Measurements from ENCODE around the gene GORASP1.
A peak's percentile ranks its signal among the peaks of the same experiment; 100 is the strongest.

The GORASP1 gene

GRCh38 chr3:39141171-39141995, 34.0 kb upstream of the GORASP1 start:
- H2BK15ac ChIP-seq (ENCODE audit: low read depth, poor library complexity, severe bottlenecking) = no peak overlapping the region
- no peak overlapping the region for H2BK12ac ChIP-seq (ENCODE audit: low read length in 2 of 2)
- peak; percentile 62 for DNase-seq
- WGBS = 95% methylated on average over 4 of the region's 4 CpGs
- H3K36me3 ChIP-seq (ENCODE audit: control insufficient read depth in 1 of 2, insufficient read depth in 2 of 2, low read depth in 1 of 2, low read length in 2 of 2) = peaks cover 73 to 84% of the 10 kb centered on the region in 2 experiments
- H3K9ac ChIP-seq (ENCODE audit: low read length) = no peak overlapping the region
- H3K23ac ChIP-seq (ENCODE audit: low read length in 2 of 2) = no peak overlapping the region
- no peaks in the 10 kb centered on the region for H3K9me3 ChIP-seq (ENCODE audit: control insufficient read depth, low read length)
- H2AFZ ChIP-seq (ENCODE audit: low read depth, low read length) = no peak overlapping the region
- H3K14ac ChIP-seq (ENCODE audit: low read length in 2 of 2) = peak overlapping the region in 1 of 2 experiments; percentile 36
- peak overlapping the region; percentile 57 to 68 for H3K18ac ChIP-seq (ENCODE audit: low read depth in 1 of 2, low read length in 2 of 2)
- peaks cover 47% of the 10 kb centered on the region for H3K79me1 ChIP-seq (replicated peaks; ENCODE audit: low read length, poor library complexity, severe bottlenecking)
- H4K8ac ChIP-seq (ENCODE audit: low read length) = no peak overlapping the region
- no peaks in the 10 kb centered on the region for H3K27me3 ChIP-seq (ENCODE audit: control insufficient read depth in 1 of 2, insufficient read depth in 1 of 2, low read length in 2 of 2)
- H3K4me1 ChIP-seq (ENCODE audit: control insufficient read depth, insufficient read depth, low read depth, low read length) = peaks cover 21% of the 10 kb centered on the region
- no peak overlapping the region for H3K4me2 ChIP-seq (ENCODE audit: low read length, poor library complexity, severe bottlenecking)
- H3K4ac ChIP-seq (ENCODE audit: low read depth in 1 of 2, low read length in 2 of 2) = no peak overlapping the region
- no peak overlapping the region for H3K4me3 ChIP-seq (ENCODE audit: insufficient read depth in 1 of 2, low read depth in 1 of 2, low read length in 2 of 2)
- no peak overlapping the region for H3K27ac ChIP-seq (ENCODE audit: low read length, poor library complexity, severe bottlenecking)
- peak overlapping the region; percentile 10 for H2AK5ac ChIP-seq (ENCODE audit: low read length, severe bottlenecking)
- no peak overlapping the region for H2BK120ac ChIP-seq (ENCODE audit: low read depth, low read length)
- H4K91ac ChIP-seq (ENCODE audit: low read length) = peak overlapping the region; percentile 4
- H2BK5ac ChIP-seq (ENCODE audit: low read depth, low read length, poor library complexity, severe bottlenecking) = no peak overlapping the region

- Histone ChIP-seq H3K14ac (ENCODE audit: low read length in 2 of 2) (no peak overlapping the region), H3K4ac (ENCODE audit: low read depth in 1 of 2, low read length in 2 of 2) (no peak overlapping the region), H3K27me3 (ENCODE audit: control insufficient read depth in 1 of 2, insufficient read depth in 1 of 2, low read length in 2 of 2) (no peaks in the 10 kb centered on the region), H3K9me3 (ENCODE audit: control insufficient read depth, low read length) (no peaks in the 10 kb centered on the region), H4K91ac (ENCODE audit: low read length) (no peak overlapping the region), H2BK12ac (ENCODE audit: low read length in 2 of 2) (no peak overlapping the region), H2AFZ (ENCODE audit: low read depth, low read length) (no peak overlapping the region), H3K18ac (ENCODE audit: low read depth in 1 of 2, low read length in 2 of 2) (no peak overlapping the region), H3K4me1 (ENCODE audit: control insufficient read depth, insufficient read depth, low read depth, low read length) (peaks cover 16% of the 10 kb centered on the region), H2AK5ac (ENCODE audit: low read length, severe bottlenecking) (no peak overlapping the region), H2BK120ac (ENCODE audit: low read depth, low read length) (no peak overlapping the region), H4K8ac (ENCODE audit: low read length) (no peak overlapping the region), H3K79me1 (replicated peaks; ENCODE audit: low read length, poor library complexity, severe bottlenecking) (peaks cover 47% of the 10 kb centered on the region), H3K4me2 (ENCODE audit: low read length, poor library complexity, severe bottlenecking) (no peak overlapping the region), H2BK15ac (ENCODE audit: low read depth, poor library complexity, severe bottlenecking) (no peak overlapping the region), H3K4me3 (ENCODE audit: insufficient read depth in 1 of 2, low read depth in 1 of 2, low read length in 2 of 2) (no peak overlapping the region), H3K36me3 (ENCODE audit: control insufficient read depth in 1 of 2, insufficient read depth in 2 of 2, low read depth in 1 of 2, low read length in 2 of 2) (peaks cover 68 to 75% of the 10 kb centered on the region in 2 experiments), H3K9ac (ENCODE audit: low read length) (no peak overlapping the region), H3K23ac (ENCODE audit: low read length in 2 of 2) (no peak overlapping the region), H3K27ac (ENCODE audit: low read length, poor library complexity, severe bottlenecking) (no peak overlapping the region), H2BK5ac (ENCODE audit: low read depth, low read length, poor library complexity, severe bottlenecking) (no peak overlapping the region)
- WGBS = 100% methylated on average over 2 of the region's 2 CpGs
- DNase-seq = no peak
Observed at GRCh38 chr3:39140341-39140971, 33.0 kb upstream of the GORASP1 start.

GRCh38 chr3:39139442-39139841, 32.0 kb upstream of the GORASP1 start:
- Histone ChIP-seq H3K9ac (ENCODE audit: low read length) (no peak overlapping the region), H2AK5ac (ENCODE audit: low read length, severe bottlenecking) (no peak overlapping the region), H3K4me2 (ENCODE audit: low read length, poor library complexity, severe bottlenecking) (no peak overlapping the region), H3K9me3 (ENCODE audit: control insufficient read depth, low read length) (no peaks in the 10 kb centered on the region), H3K79me1 (replicated peaks; ENCODE audit: low read length, poor library complexity, severe bottlenecking) (peaks cover 43% of the 10 kb centered on the region), H3K27me3 (ENCODE audit: control insufficient read depth in 1 of 2, insufficient read depth in 1 of 2, low read length in 2 of 2) (no peaks in the 10 kb centered on the region), H2BK15ac (ENCODE audit: low read depth, poor library complexity, severe bottlenecking) (no peak overlapping the region), H3K14ac (ENCODE audit: low read length in 2 of 2) (no peak overlapping the region), H2BK120ac (ENCODE audit: low read depth, low read length) (no peak overlapping the region), H3K4me1 (ENCODE audit: control insufficient read depth, insufficient read depth, low read depth, low read length) (peaks cover 16% of the 10 kb centered on the region), H3K4me3 (ENCODE audit: insufficient read depth in 1 of 2, low read depth in 1 of 2, low read length in 2 of 2) (no peak overlapping the region), H2BK12ac (ENCODE audit: low read length in 2 of 2) (no peak overlapping the region), H3K18ac (ENCODE audit: low read depth in 1 of 2, low read length in 2 of 2) (no peak overlapping the region), H2AFZ (ENCODE audit: low read depth, low read length) (no peak overlapping the region), H4K91ac (ENCODE audit: low read length) (no peak overlapping the region), H3K36me3 (ENCODE audit: control insufficient read depth in 1 of 2, insufficient read depth in 2 of 2, low read depth in 1 of 2, low read length in 2 of 2) (peaks cover 67 to 72% of the 10 kb centered on the region in 2 experiments), H3K23ac (ENCODE audit: low read length in 2 of 2) (no peak overlapping the region), H3K4ac (ENCODE audit: low read depth in 1 of 2, low read length in 2 of 2) (no peak overlapping the region), H3K27ac (ENCODE audit: low read length, poor library complexity, severe bottlenecking) (no peak overlapping the region), H4K8ac (ENCODE audit: low read length) (no peak overlapping the region), H2BK5ac (ENCODE audit: low read depth, low read length, poor library complexity, severe bottlenecking) (no peak overlapping the region)
- 100% methylated on average over 1 of the region's 2 CpGs for WGBS
- DNase-seq = no peak

GRCh38 chr3:39138804-39139415, 31.5 kb upstream of the GORASP1 start:
- Histone ChIP-seq H2BK15ac (ENCODE audit: low read depth, poor library complexity, severe bottlenecking) (no peak overlapping the region), H3K9me3 (ENCODE audit: control insufficient read depth, low read length) (no peaks in the 10 kb centered on the region)

More at GRCh38 chr3:39138804-39139415, 31.5 kb upstream of the GORASP1 start:
- H3K4ac ChIP-seq (ENCODE audit: low read depth in 1 of 2, low read length in 2 of 2) = no peak overlapping the region
- H3K4me3 ChIP-seq (ENCODE audit: insufficient read depth in 1 of 2, low read depth in 1 of 2, low read length in 2 of 2) = no peak overlapping the region
- H4K8ac ChIP-seq (ENCODE audit: low read length) = no peak overlapping the region
- H2BK12ac ChIP-seq (ENCODE audit: low read length in 2 of 2) = no peak overlapping the region
- no peak overlapping the region for H3K14ac ChIP-seq (ENCODE audit: low read length in 2 of 2)
- 95% methylated on average over 6 of the region's 7 CpGs for WGBS
- no peaks in the 10 kb centered on the region for H3K27me3 ChIP-seq (ENCODE audit: control insufficient read depth in 1 of 2, insufficient read depth in 1 of 2, low read length in 2 of 2)
- peaks cover 14% of the 10 kb centered on the region for H3K4me1 ChIP-seq (ENCODE audit: control insufficient read depth, insufficient read depth, low read depth, low read length)
- no peak overlapping the region for H3K18ac ChIP-seq (ENCODE audit: low read depth in 1 of 2, low read length in 2 of 2)
- no peak overlapping the region for H3K4me2 ChIP-seq (ENCODE audit: low read length, poor library complexity, severe bottlenecking)
- no peak overlapping the region for H2AFZ ChIP-seq (ENCODE audit: low read depth, low read length)
- H3K9ac ChIP-seq (ENCODE audit: low read length) = no peak overlapping the region
- H3K36me3 ChIP-seq (ENCODE audit: control insufficient read depth in 1 of 2, insufficient read depth in 2 of 2, low read depth in 1 of 2, low read length in 2 of 2) = peaks cover 67 to 72% of the 10 kb centered on the region in 2 experiments
- no peak overlapping the region for H2BK120ac ChIP-seq (ENCODE audit: low read depth, low read length)
- H3K79me1 ChIP-seq (replicated peaks; ENCODE audit: low read length, poor library complexity, severe bottlenecking) = peaks cover 39% of the 10 kb centered on the region
- no peak overlapping the region for H2BK5ac ChIP-seq (ENCODE audit: low read depth, low read length, poor library complexity, severe bottlenecking)
- no peak overlapping the region for H3K23ac ChIP-seq (ENCODE audit: low read length in 2 of 2)
- H2AK5ac ChIP-seq (ENCODE audit: low read length, severe bottlenecking) = no peak overlapping the region
- no peak overlapping the region for H4K91ac ChIP-seq (ENCODE audit: low read length)
- DNase-seq = no peak
- no peak overlapping the region for H3K27ac ChIP-seq (ENCODE audit: low read length, poor library complexity, severe bottlenecking)
